ENCODE results near the gene VEGFA. TPM values are rescaled to one million over a fixed set of nuclear protein-coding genes. Genes with fewer than 3 reads are reported as not detected.

The VEGFA gene
- total and polyA plus RNA-seq, 2 donors from 2014 or later = 36.3 to 111 TPM

GRCh38 chr6:43800298-43800623, 30.2 kb downstream of the VEGFA start:
- DNase-seq (no peak), FAIRE-seq (no peak)
- intact Hi-C loops (cut with DNase I) = no loop called here
- Histone ChIP-seq H3K36me3 (ENCODE audit: control insufficient read depth in 2 of 3, insufficient read depth in 3 of 3, low read length in 3 of 3) (no peaks in the 10 kb centered on the region), H3K4me3 (ENCODE audit: low read length in 3 of 3) (no peak overlapping the region), H3K9me3 (ENCODE audit: control insufficient read depth in 2 of 3, insufficient read depth in 1 of 3, low read length in 3 of 3) (no peaks in the 10 kb centered on the region), H3K4me1 (ENCODE audit: control insufficient read depth in 2 of 3, insufficient read depth in 2 of 3, low read depth in 1 of 3, low read length in 3 of 3) (peaks cover 0 to 25% (median 23%) of the 10 kb centered on the region in 3 donors), H3K27ac (ENCODE audit: low read depth in 2 of 2, low read length in 2 of 2) (no peak overlapping the region), H3K27me3 (ENCODE audit: control insufficient read depth, insufficient read depth, low read length) (no peaks in the 10 kb centered on the region), H3K9ac (ENCODE audit: low read length in 3 of 3) (no peak overlapping the region)
- no peak for TF ChIP-seq CTCF (IDR thresholded peaks at IDR 0.05; ENCODE audit: borderline replicate concordance, extremely low read depth, insufficient read depth)

- no peak overlapping the region for H3K4me3 ChIP-seq (ENCODE audit: low read length in 3 of 3)
- H3K27me3 ChIP-seq (ENCODE audit: control insufficient read depth, insufficient read depth, low read length) = no peaks in the 10 kb centered on the region
- H3K9ac ChIP-seq (ENCODE audit: low read length in 3 of 3) = no peak overlapping the region
- intact Hi-C loops (cut with DNase I) = no loop called here
- H3K4me1 ChIP-seq (ENCODE audit: control insufficient read depth in 2 of 3, insufficient read depth in 2 of 3, low read depth in 1 of 3, low read length in 3 of 3) = peaks cover 0 to 29% (median 28%) of the 10 kb centered on the region in 3 donors
- DNase-seq = no peak
- H3K36me3 ChIP-seq (ENCODE audit: control insufficient read depth in 2 of 3, insufficient read depth in 3 of 3, low read length in 3 of 3) = no peaks in the 10 kb centered on the region
- no peak for TF ChIP-seq CTCF (IDR thresholded peaks at IDR 0.05; ENCODE audit: borderline replicate concordance, extremely low read depth, insufficient read depth)
- no peak for FAIRE-seq
- H3K27ac ChIP-seq (ENCODE audit: low read depth in 2 of 2, low read length in 2 of 2) = no peak overlapping the region
- no peaks in the 10 kb centered on the region for H3K9me3 ChIP-seq (ENCODE audit: control insufficient read depth in 2 of 3, insufficient read depth in 1 of 3, low read length in 3 of 3)
Measured at GRCh38 chr6:43800746-43801494, 30.9 kb downstream of the VEGFA start.

- peaks cover 0 to 35% (median 34%) of the 10 kb centered on the region in 3 donors for H3K4me1 ChIP-seq (ENCODE audit: control insufficient read depth in 2 of 3, insufficient read depth in 2 of 3, low read depth in 1 of 3, low read length in 3 of 3)
- H3K9me3 ChIP-seq (ENCODE audit: control insufficient read depth in 2 of 3, insufficient read depth in 1 of 3, low read length in 3 of 3) = no peaks in the 10 kb centered on the region
- intact Hi-C loops (cut with DNase I) = no loop called here
- H3K36me3 ChIP-seq (ENCODE audit: control insufficient read depth in 2 of 3, insufficient read depth in 3 of 3, low read length in 3 of 3) = no peaks in the 10 kb centered on the region
- H3K4me3 ChIP-seq (ENCODE audit: low read length in 3 of 3) = no peak overlapping the region
- DNase-seq = no peak
- H3K27me3 ChIP-seq (ENCODE audit: control insufficient read depth, insufficient read depth, low read length) = no peaks in the 10 kb centered on the region
- no peak overlapping the region for H3K27ac ChIP-seq (ENCODE audit: low read depth in 2 of 2, low read length in 2 of 2)
- no peak for FAIRE-seq
- no peak overlapping the region for H3K9ac ChIP-seq (ENCODE audit: low read length in 3 of 3)
- no peak for TF ChIP-seq CTCF (IDR thresholded peaks at IDR 0.05; ENCODE audit: borderline replicate concordance, extremely low read depth, insufficient read depth)
Measured at GRCh38 chr6:43801495-43802181, 31.6 kb downstream of the VEGFA start.

Measured in kidney (tissue), 14 donors.